ENCODE measurements around the gene DNAJC19. TPM values are rescaled to one million over a fixed set of nuclear protein-coding genes. Genes with fewer than 3 reads are reported as not detected.

Gene DNAJC19
- polyA plus RNA-seq, 1 experiment, result 41.0 TPM

DNA sequence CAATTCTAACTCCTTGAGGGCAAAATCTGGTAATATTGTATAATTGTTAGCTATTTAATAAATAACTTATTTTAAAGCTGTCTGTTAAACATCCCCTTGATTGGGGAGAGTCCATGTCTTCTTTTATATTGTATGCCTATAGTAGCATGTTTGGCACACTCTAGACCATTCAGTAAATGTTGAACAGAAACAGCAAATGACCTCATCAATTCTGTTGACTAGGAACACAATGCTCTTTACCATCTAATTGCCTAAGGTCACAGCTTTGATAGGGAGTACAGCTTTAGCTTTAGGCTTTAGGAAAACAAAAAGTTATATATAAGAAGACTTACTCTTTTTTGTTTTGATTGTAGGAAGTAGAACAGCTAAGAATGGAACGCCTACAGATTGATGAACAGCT, 27.0 kb downstream of the DNAJC19 start:
- ChIA-PET CTCF (interaction anchor here (1.3 to 2.0 kb wide), 3 partner anchors 10 to 51 kb away, joined by 3 to 5 read pairs (median 3); no protein-coding TSS in a partner anchor), POLR2A (interaction anchor here (0.6 kb wide), 1 partner anchor 19 kb away, joined by 6 read pairs; no protein-coding TSS in a partner anchor)
- H3K4me3 ChIP-seq (ENCODE audit: low read depth, low read length), result no peak overlapping the region
- TF ChIP-seq, protein P1, sequence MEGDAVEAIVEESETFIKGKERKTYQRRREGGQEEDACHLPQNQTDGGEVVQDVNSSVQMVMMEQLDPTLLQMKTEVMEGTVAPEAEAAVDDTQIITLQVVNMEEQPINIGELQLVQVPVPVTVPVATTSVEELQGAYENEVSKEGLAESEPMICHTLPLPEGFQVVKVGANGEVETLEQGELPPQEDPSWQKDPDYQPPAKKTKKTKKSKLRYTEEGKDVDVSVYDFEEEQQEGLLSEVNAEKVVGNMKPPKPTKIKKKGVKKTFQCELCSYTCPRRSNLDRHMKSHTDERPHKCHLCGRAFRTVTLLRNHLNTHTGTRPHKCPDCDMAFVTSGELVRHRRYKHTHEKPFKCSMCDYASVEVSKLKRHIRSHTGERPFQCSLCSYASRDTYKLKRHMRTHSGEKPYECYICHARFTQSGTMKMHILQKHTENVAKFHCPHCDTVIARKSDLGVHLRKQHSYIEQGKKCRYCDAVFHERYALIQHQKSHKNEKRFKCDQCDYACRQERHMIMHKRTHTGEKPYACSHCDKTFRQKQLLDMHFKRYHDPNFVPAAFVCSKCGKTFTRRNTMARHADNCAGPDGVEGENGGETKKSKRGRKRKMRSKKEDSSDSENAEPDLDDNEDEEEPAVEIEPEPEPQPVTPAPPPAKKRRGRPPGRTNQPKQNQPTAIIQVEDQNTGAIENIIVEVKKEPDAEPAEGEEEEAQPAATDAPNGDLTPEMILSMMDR (IDR thresholded peaks at IDR 0.05; ENCODE audit: low read depth, low read length), result no peak
- no peak for DNase-seq (ENCODE audit: low read depth, low spot score)
- H3K27me3 ChIP-seq (ENCODE audit: control insufficient read depth, insufficient read depth, low read length), result no peaks in the 10 kb centered on the region
- no peak overlapping the region for H3K27ac ChIP-seq (ENCODE audit: low read depth, low read length)
- H3K9me3 ChIP-seq (ENCODE audit: control insufficient read depth, insufficient read depth, low read length), result no peaks in the 10 kb centered on the region

DNA sequence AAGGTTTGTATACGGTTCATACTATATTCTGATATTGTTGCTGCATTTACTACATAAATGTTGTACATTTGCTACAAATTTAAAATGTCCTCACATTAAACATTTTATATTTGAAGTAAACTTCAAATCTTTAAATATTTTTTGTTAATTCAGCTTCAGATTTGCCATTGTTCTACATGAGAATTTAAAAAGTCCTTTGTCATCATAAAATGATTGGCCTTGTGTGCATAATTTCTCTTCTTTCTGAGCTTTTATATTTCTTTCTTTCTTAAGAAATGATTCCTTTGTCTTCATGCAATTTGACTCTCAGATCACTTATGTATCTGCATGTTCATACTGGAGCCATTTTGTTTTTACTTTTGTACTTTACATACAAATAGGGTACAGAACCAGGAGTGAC, 28.0 kb downstream of the DNAJC19 start:
- H3K27ac ChIP-seq (ENCODE audit: low read depth, low read length), result no peak overlapping the region
- no peak overlapping the region for H3K4me3 ChIP-seq (ENCODE audit: low read depth, low read length)
- CTCF ChIA-PET, result interaction anchor here (1.4 kb wide), 1 partner anchor 14 kb away, joined by 3 read pairs; no protein-coding TSS in a partner anchor
- no peaks in the 10 kb centered on the region for H3K27me3 ChIP-seq (ENCODE audit: control insufficient read depth, insufficient read depth, low read length)
- DNase-seq (ENCODE audit: low read depth, low spot score), result no peak
- no peaks in the 10 kb centered on the region for H3K9me3 ChIP-seq (ENCODE audit: control insufficient read depth, insufficient read depth, low read length)
- TF ChIP-seq, protein P1 (IDR thresholded peaks at IDR 0.05; ENCODE audit: low read depth, low read length), result no peak
- POLR2A ChIA-PET, result no interaction called here

GRCh38 chr3:180961087-180961486, 28.4 kb downstream of the DNAJC19 start:
- no peaks in the 10 kb centered on the region for H3K27me3 ChIP-seq (ENCODE audit: control insufficient read depth, insufficient read depth, low read length)
- TF ChIP-seq, protein P1 (IDR thresholded peaks at IDR 0.05; ENCODE audit: low read depth, low read length), result no peak
- no peaks in the 10 kb centered on the region for H3K9me3 ChIP-seq (ENCODE audit: control insufficient read depth, insufficient read depth, low read length)
- ChIA-PET POLR2A (no interaction called here), CTCF (interaction anchor here (1.4 kb wide), 1 partner anchor 14 kb away, joined by 3 read pairs; no protein-coding TSS in a partner anchor)
- no peak for DNase-seq (ENCODE audit: low read depth, low spot score)
- no peak overlapping the region for H3K27ac ChIP-seq (ENCODE audit: low read depth, low read length)
- no peak overlapping the region for H3K4me3 ChIP-seq (ENCODE audit: low read depth, low read length)

DNA sequence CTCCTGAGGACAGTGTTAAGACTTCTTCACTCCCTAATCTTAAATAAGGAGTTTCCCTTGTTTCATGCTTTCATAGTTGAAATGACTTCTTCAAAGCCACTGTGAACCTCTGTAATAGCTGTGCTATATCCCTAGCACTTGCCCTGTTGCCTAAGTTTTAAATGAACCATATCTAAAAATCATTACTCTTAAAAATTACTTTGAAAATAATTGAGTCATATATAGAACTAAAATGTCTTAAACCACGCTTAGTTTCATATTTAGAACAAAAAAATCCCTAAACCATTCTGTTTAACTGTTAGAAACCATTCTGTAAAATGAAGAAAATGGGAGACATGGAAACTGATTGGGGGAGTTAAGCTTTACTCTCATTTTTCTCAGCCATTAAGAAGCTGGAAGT, 29.8 kb downstream of the DNAJC19 start:
- Histone ChIP-seq H3K27me3 (ENCODE audit: control insufficient read depth, insufficient read depth, low read length) (no peaks in the 10 kb centered on the region), H3K27ac (ENCODE audit: low read depth, low read length) (no peak overlapping the region), H3K4me3 (ENCODE audit: low read depth, low read length) (no peak overlapping the region), H3K9me3 (ENCODE audit: control insufficient read depth, insufficient read depth, low read length) (no peaks in the 10 kb centered on the region)
- ChIA-PET CTCF (interaction anchor here (0.7 kb wide), 1 partner anchor 48 kb away, joined by 3 read pairs; no protein-coding TSS in a partner anchor), POLR2A (no interaction called here)
- TF ChIP-seq, protein P1 (IDR thresholded peaks at IDR 0.05; ENCODE audit: low read depth, low read length), result no peak
- no peak for DNase-seq (ENCODE audit: low read depth, low spot score)

- ChIA-PET POLR2A (no interaction called here), CTCF (interaction anchor here (1.1 kb wide), 1 partner anchor 8 kb away, joined by 3 read pairs; no protein-coding TSS in a partner anchor)
- Histone ChIP-seq H3K4me3 (ENCODE audit: low read depth, low read length) (no peak overlapping the region), H3K9me3 (ENCODE audit: control insufficient read depth, insufficient read depth, low read length) (no peaks in the 10 kb centered on the region), H3K27me3 (ENCODE audit: control insufficient read depth, insufficient read depth, low read length) (no peaks in the 10 kb centered on the region), H3K27ac (ENCODE audit: low read depth, low read length) (no peak overlapping the region)
- no peak for DNase-seq (ENCODE audit: low read depth, low spot score)
- TF ChIP-seq, protein P1 (IDR thresholded peaks at IDR 0.05; ENCODE audit: low read depth, low read length), result no peak
These were observed 41.7 kb downstream of the DNAJC19 start for GRCh38 chr3:180947761-180948390.

All from AG04450 (cell line).